Stomach (tissue), 9 donors: ENCODE data around the gene ZNRF2. TPM values are rescaled to one million over a fixed set of nuclear protein-coding genes. Genes with fewer than 3 reads are reported as not detected.

ENCODE experiments used
- DNase-seq, 2 donors: peaks; one replicate each; pipeline versions ENCODE4 v3.0.0 to v3.0.0-alpha.2; 2013 to 2019
- H3K27ac ChIP-seq, 5 donors: fragments of 200-600 bp in 4 of 5; sonication (generic) in 4 of 5; one replicate each; pipeline ENCODE4 v1.5.1; 2013 to 2019; ENCODE audit warnings: mild to moderate bottlenecking in 1 of 5, moderate library complexity in 1 of 5
- H3K27me3 ChIP-seq, 3 donors: fragments of 200-600 bp; sonication (generic); one replicate each; pipeline ENCODE4 v1.5.1; 2017 to 2019; ENCODE audit warnings: mixed run types in 1 of 3
- H3K36me3 ChIP-seq, 4 donors: fragments of 200-600 bp; sonication (generic); 1 replicate in 3 of 4; 2 replicates in 1 of 4; pipeline ENCODE4 v1.5.1; 2016 to 2019
- H3K4me1 ChIP-seq, 4 donors: fragments of 200-600 bp; sonication (generic); one replicate each; pipeline ENCODE4 v1.5.1; 2016 to 2019
- H3K4me3 ChIP-seq, 4 donors: fragments of 200-600 bp; sonication (generic) in 3 of 4; one replicate each; pipeline ENCODE4 v1.5.1; 2016 to 2019; ENCODE audit warnings: mild to moderate bottlenecking in 1 of 4
- H3K9me3 ChIP-seq, 4 donors: fragments of 200-600 bp; sonication (generic); one replicate each; pipeline ENCODE4 v1.5.1; 2016 to 2019
- EP300 ChIP-seq: sonication (generic); formaldehyde crosslinking; IDR thresholded peaks from one replicate; pipeline ENCODE4 v1.6.1; 2017; ENCODE audit warnings: antibody characterized with exemption
- POLR2A ChIP-seq, 4 donors: fragments of 450-650 bp; IDR thresholded peaks; one replicate each; pipeline ENCODE4 v1.6.1; 2016; ENCODE audit warnings: antibody characterized with exemption in 4 of 4, control low read depth in 2 of 4, mild to moderate bottlenecking in 1 of 4, moderate library complexity in 1 of 4
- POLR2AphosphoS5 ChIP-seq, 3 donors: sonication (generic); formaldehyde crosslinking; IDR thresholded peaks; one replicate each; pipeline ENCODE4 v1.6.1; 2016; ENCODE audit warnings: antibody characterized with exemption in 3 of 3
- WGBS, 5 donors: extraction: QIAGEN DNeasy Blood & Tissue Kit in 3 of 5; methylation state at CpG; one replicate each; pipeline versions ENCODE4 v1.1.5 to v1.1.7; 2013 to 2018; 5-methylcytosine and 5-hydroxymethylcytosine counted together
- intact Hi-C: fragments of 100-400 bp; cut with DNase I; formaldehyde crosslinking; loops from one replicate; pipeline ENCODE4 v1.15.1; 2023; ENCODE audit warnings: low total_unique reads
- polyA plus RNA-seq, 3 donors: library from polyadenylated mRNA; stranded (reverse); fragments of 200-250 nt; gene quantifications; one replicate each; pipeline ENCODE4 v1.2.3, GENCODE V29; 2013
- total RNA-seq, 5 donors: library from RNA; depleted of rRNA; stranded (reverse); fragments of >200 nt; gene quantifications; one replicate each; pipeline versions ENCODE4 v1.1.0 to v1.2.3, GENCODE V29; 2014 to 2016
- TF ChIP-seq, protein P1 (sequence below), 7 experiments: fragments of 450-650 bp in 4 of 7; fragments of 200-600 bp in 3 of 7; sonication (generic) in 3 of 7; IDR thresholded peaks; one replicate each; pipeline ENCODE4 v1.5.1; 2016 to 2019; ENCODE audit warnings: antibody characterized with exemption in 7 of 7, control low read depth in 2 of 7, mild to moderate bottlenecking in 1 of 7
- donor health status: healthy with polysubstance abuse.
- donor health status: Bipolar disorder and iron deficiency.
- donor health status: healthy.

The ZNRF2 gene
- total and polyA plus RNA-seq, 8 donors, result 5.4 to 209 (median 23.6) TPM

DNA sequence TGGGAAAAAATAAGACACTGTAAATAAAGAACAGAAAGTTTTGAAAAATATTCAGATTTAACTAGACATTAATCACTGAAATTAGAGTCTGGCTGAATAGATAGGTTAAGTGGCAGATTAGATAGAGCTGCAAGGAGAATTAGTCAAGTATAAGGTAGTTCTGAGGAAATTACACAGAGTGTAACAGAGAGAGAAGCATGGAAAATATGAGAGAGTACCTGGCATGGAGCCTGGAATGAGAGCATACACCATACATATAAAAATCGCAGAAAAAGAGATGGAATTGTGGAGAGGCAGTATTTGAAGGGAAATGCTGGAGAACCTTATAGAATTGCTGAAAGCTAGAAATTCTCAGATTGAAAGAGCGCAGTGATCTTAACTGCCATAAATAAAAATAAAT is 46.9 kb downstream of the ZNRF2 start:
- 85 to 89% (median 86%) methylated on average over 2 of the region's 2 CpGs for WGBS, 5 donors
- H3K36me3 ChIP-seq, result peaks cover 0 to 3% (median 0%) of the 10 kb centered on the region in 4 donors
- peak in 1 of 2 donors; percentile 26 for DNase-seq
- H3K9me3 ChIP-seq, result no peaks in the 10 kb centered on the region
- no peaks in the 10 kb centered on the region for H3K27me3 ChIP-seq
- intact Hi-C loops, result no loop called here
- H3K27ac ChIP-seq, result peak overlapping the region in 2 of 5 donors; percentile 9 to 38
- H3K4me1 ChIP-seq, result peaks cover 3 to 60% (median 32%) of the 10 kb centered on the region in 4 donors
- TF ChIP-seq, protein P1, sequence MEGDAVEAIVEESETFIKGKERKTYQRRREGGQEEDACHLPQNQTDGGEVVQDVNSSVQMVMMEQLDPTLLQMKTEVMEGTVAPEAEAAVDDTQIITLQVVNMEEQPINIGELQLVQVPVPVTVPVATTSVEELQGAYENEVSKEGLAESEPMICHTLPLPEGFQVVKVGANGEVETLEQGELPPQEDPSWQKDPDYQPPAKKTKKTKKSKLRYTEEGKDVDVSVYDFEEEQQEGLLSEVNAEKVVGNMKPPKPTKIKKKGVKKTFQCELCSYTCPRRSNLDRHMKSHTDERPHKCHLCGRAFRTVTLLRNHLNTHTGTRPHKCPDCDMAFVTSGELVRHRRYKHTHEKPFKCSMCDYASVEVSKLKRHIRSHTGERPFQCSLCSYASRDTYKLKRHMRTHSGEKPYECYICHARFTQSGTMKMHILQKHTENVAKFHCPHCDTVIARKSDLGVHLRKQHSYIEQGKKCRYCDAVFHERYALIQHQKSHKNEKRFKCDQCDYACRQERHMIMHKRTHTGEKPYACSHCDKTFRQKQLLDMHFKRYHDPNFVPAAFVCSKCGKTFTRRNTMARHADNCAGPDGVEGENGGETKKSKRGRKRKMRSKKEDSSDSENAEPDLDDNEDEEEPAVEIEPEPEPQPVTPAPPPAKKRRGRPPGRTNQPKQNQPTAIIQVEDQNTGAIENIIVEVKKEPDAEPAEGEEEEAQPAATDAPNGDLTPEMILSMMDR (IDR thresholded peaks at IDR 0.05), result no peak
- TF ChIP-seq POLR2AphosphoS5 (IDR thresholded peaks at IDR 0.05), result no peak
- no peak overlapping the region for H3K4me3 ChIP-seq

GRCh38 chr7:30332549-30332948 is 48.2 kb downstream of the ZNRF2 start:
- WGBS, 5 donors, result 97 to 100% (median 99%) methylated on average over 2 of the region's 2 CpGs
- no peaks in the 10 kb centered on the region for H3K27me3 ChIP-seq
- H3K36me3 ChIP-seq, result no peaks in the 10 kb centered on the region

DNA sequence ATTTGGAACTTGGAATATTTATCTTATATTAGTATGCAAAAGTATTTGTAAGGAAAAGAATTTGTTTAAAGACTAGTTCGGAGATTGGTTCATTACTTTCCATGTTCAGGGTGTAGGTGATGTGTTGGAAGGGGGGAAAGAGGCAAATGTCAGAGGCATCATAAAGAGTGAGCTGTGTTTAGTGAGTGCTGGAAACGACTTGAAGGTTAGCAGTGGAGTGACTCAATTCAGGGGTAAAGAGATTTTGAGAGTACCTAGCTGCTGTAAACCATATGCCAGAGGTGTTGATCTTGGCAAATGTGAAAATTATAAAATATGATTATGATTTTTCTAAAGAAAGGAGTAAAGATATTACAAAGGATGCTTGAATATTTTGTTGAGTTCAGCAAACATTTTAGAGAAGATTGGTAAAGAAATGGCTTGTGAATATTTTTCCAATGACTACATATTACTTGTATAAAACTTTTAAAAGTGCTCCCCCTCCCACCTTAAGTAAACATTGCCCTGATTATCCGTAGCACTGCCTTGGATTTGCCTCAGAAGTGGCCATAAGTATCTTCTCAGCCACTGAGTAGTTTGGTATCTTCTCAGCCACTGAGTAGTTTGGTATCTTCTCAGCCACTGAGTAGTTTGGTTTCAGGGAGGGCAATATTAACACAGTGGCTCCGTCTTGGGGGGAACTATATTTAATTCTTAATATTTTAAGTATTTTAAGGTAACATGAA is 51.5 kb downstream of the ZNRF2 start:
- intact Hi-C loops, result no loop called here
- TF ChIP-seq, protein P1 (IDR thresholded peaks at IDR 0.05), result no peak
- no peak for TF ChIP-seq POLR2AphosphoS5 (IDR thresholded peaks at IDR 0.05)
- no peak for TF ChIP-seq EP300
- TF ChIP-seq POLR2A (IDR thresholded peaks at IDR 0.05), result no peak
- Histone ChIP-seq H3K36me3 (no peaks in the 10 kb centered on the region), H3K27ac (no peak overlapping the region), H3K4me1 (peaks cover 0 to 32% (median 15%) of the 10 kb centered on the region in 4 donors), H3K9me3 (peaks cover 0 to 2% (median 0%) of the 10 kb centered on the region in 4 donors), H3K4me3 (no peak overlapping the region), H3K27me3 (no peaks in the 10 kb centered on the region)
- 39 to 48% (median 43%) methylated on average over 4 of the region's 4 CpGs for WGBS, 5 donors
- DNase-seq, result no peak

More at GRCh38 chr7:30332549-30332948, 48.2 kb downstream of the ZNRF2 start:
- intact Hi-C loops, result no loop called here
- H3K9me3 ChIP-seq, result no peaks in the 10 kb centered on the region
- DNase-seq, result no peak
- no peak overlapping the region for H3K27ac ChIP-seq
- TF ChIP-seq EP300 (no peak), POLR2AphosphoS5 (IDR thresholded peaks at IDR 0.05) (no peak), POLR2A (IDR thresholded peaks at IDR 0.05) (no peak)
- TF ChIP-seq, protein P1 (IDR thresholded peaks at IDR 0.05), result no peak
- H3K4me1 ChIP-seq, result peaks cover 3 to 59% (median 32%) of the 10 kb centered on the region in 4 donors
- H3K4me3 ChIP-seq, result no peak overlapping the region

DNA sequence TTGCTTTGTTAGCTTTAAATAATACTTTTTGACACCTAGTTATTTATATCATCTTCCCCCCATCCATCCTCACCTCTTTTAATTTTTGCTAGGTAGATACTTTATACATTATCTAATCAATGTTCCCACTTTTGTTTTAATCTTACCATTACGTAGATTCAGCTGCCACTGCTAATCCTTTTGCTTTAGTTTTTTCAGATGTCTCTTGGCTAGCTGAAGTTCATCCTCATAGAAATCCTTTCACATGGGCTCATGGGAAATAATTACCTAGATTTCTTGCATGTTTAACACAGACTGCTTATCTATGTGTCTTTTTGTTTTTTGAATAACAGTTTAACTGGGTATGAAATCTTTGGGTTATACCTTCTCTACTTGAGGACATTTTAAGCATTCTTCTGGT is 60.1 kb downstream of the ZNRF2 start:
- intact Hi-C loops, result no loop called here
- TF ChIP-seq POLR2A (IDR thresholded peaks at IDR 0.05) (no peak), POLR2AphosphoS5 (IDR thresholded peaks at IDR 0.05) (no peak), EP300 (no peak)
- TF ChIP-seq, protein P1 (IDR thresholded peaks at IDR 0.05), result no peak
- 21 to 48% (median 29%) methylated on average over 1 of the region's 1 CpG for WGBS, 5 donors
- H3K4me3 ChIP-seq, result no peak overlapping the region
- H3K27me3 ChIP-seq, result no peaks in the 10 kb centered on the region
- H3K9me3 ChIP-seq, result peaks cover 0 to 9% (median 2%) of the 10 kb centered on the region in 4 donors
- H3K27ac ChIP-seq, result no peak overlapping the region
- no peak for DNase-seq
- peaks cover 5 to 46% (median 23%) of the 10 kb centered on the region in 4 donors for H3K4me1 ChIP-seq
- H3K36me3 ChIP-seq, result no peaks in the 10 kb centered on the region
